HG03066 (cell line): Measurements from ENCODE around the gene ETNPPL.

Experiments used
- ATAC-seq: cut with Tn5 transposase; IDR thresholded peaks from one replicate; pipeline ENCODE4 v1.9.1; 2021; ENCODE audit warnings: low read depth; ENCODE audit not compliant: unreplicated experiment

The ETNPPL gene

DNA sequence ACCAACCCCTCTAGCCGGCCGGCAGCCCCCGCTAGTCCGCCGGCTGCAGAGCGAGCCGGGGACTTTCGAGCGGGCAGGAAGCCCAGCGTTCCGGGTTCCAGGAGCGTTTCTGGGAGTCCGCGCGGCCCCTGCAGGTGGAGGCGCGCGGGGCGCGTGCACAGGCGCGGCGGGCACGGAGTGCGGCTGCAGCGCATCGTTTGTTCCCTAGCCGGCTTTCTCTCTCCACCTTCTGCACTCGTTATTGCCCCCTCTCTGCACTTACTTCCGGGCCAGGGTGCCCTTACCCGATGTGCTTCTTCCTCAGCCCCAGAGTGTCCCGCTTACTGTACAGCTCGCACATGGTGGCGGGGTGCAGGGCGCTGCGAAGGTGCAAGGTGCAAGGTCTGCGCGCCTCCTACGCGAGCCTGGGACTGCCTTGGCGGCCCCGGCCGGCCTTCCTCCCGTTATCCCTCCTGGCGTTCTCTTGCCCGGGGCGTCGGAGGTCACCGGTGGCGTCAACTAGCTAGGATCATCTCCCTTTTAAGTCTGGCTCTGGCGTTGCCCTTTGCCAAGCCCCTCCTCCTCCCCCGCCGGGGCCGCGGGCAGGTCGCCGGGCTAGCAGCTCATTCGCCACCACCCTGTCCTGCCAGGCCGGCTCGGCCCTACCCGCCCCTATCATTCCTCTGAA lies at the start of gene ETNPPL:
Gene ETNPPL, minus strand, starts transcription at position 495 of the 667 bp plus-strand sequence. Its CDS starts 155 bp downstream, at position 340.
- ATAC-seq = no peak

- no peak for ATAC-seq
Observed at GRCh38 chr4:108811486-108811885, 48.6 kb upstream of the ETNPPL start.

DNA sequence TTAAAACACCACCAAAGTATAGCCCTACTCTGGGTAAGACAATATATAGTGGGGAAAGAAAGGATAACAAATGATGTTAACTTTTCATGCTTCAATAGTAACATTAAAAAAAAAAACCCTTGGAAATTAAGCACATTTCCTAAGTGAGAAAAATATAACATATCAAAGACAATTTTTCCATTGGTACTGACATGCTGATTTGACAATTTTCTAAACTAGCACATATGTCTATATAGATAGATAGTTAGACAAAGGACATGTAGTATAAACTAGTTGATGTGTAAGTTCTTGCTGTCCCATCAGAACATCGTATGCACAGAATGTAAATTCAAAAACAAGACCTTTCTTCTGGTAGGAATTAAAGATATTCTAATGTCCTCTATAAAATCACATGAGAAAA lies 47.2 kb upstream of the ETNPPL start:
- no peak for ATAC-seq

GRCh38 chr4:108804648-108805273 lies 41.9 kb upstream of the ETNPPL start:
- ATAC-seq = no peak

DNA sequence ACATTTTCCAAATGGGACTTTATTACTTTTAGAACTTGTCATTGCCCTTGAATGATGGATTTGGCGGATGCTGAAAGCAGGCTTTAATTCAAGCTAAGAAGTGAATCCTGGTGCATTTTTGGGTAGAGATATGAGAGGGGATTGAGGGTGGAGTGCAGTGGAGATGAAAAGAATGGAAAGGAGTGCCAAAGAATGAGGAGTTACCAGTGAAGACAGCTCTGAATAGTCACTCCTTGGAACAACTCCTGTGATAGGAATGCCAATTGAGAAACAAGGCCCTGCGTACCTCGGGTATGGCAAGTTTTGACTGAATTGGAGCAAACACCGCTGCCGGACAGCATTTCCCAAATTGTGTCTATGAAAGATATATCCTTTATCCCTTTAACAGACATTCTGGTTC lies 36.5 kb upstream of the ETNPPL start:
- no peak for ATAC-seq

- no peak for ATAC-seq
Observed at GRCh38 chr4:108796173-108796572, 33.3 kb upstream of the ETNPPL start.

GRCh38 chr4:108795733-108796132 lies 32.9 kb upstream of the ETNPPL start:
- no peak for ATAC-seq

DNA sequence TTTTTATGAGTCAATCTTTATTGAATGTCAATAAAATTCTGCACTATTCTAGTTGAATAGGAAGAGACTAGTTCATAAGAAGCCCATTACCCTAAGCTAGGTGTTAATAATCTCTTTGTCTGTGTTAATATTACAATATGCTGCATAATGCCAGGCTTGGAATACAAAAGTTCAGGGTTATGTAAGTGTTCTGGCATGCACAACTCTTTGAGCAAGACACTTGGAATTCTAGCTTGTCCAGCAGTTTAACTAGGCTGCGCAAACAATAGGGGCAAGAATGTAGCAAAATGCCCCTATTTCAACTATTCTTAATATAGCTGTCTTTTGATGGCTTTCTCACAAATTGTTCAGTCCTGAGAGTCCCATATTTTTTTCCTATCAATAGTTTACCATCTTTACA lies 31.3 kb upstream of the ETNPPL start:
- no peak for ATAC-seq

- no peak for ATAC-seq
Observed at GRCh38 chr4:108793415-108793814, 30.6 kb upstream of the ETNPPL start.

DNA sequence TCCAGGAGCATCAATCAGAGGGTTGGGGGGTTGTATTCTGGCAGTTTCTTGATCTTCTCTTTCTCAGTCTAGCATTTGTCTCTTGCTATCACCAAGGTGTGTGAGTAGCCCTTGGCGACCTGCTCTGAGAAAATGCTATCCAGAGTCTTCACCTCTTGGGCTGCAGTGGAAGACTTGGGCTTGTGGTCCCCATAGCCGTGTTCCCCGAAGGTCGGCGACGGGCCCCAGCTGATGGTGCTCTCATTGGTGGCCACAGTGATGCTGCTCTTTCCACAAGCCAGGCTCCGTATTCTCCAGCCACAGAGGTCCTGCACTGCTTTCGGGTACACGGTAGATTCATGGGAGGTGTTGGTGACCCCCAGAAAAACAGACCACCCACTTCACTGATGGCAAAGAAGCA lies 25.9 kb upstream of the ETNPPL start:
- no peak for ATAC-seq

DNA sequence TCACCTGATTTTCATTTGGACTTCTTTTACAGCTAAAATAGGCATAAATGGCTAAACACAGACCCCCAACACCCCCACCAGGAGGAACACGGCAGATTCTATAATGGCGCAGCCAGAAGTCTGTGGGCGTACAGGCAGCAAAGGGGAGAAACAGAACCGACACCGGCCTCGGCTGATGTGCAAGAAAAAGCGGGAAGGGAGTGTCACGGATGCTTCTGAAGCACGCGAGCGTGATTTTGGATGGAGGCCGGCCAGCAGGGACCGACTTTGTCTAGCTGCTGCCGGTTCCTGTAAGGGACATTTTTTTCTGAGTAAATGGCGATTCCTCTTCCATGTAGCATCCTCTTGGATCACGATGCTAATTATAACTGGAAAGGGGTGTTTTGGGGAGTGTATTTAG lies 24.9 kb upstream of the ETNPPL start:
- ATAC-seq = no peak

DNA sequence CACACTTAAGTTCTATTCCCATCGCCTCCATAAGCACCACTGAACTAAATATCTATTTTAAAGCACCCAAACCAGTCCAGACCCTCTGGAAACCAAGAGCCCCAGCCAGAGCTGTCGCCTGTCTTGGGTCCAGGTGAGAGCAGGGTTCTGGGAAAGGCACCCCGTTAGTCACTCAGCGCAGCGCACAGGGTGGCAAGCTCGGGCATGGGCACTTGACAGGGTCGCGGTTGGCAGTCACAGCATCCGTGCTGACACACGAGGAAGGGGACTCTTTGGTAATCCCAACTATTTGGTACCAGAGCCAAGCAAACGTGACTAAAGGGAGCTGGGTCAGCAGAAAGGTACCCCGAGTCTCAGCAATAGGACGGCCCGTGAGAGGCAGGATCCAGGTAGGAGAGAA lies 24.3 kb upstream of the ETNPPL start:
- no peak for ATAC-seq

GRCh38 chr4:108786351-108786750 lies 23.5 kb upstream of the ETNPPL start:
- ATAC-seq = no peak

GRCh38 chr4:108783665-108784463 lies 21.0 kb upstream of the ETNPPL start:
- ATAC-seq = no peak

DNA sequence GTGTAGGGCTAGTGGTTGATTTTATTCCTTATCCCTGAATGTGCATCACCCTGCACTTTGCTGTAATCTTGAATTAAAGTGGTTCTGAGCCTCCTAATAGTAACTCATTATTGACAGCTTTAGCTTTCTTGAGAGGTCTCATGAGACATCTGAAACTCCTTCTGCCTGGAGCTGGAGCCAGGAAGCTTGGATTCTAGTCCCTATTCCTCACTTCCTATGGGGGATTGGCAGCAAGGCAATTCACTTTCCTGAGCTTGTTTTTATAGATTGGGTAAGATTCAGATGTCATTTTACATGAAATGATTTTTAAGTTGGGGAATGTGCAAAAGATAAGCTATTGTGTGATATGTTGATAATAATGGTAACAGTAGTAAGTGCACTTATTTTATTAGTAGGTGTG lies 17.1 kb upstream of the ETNPPL start:
- ATAC-seq = no peak

GRCh38 chr4:108777388-108777787 lies 14.5 kb upstream of the ETNPPL start:
- no peak for ATAC-seq

- ATAC-seq = no peak
Observed at GRCh38 chr4:108775921-108776320, 13.1 kb upstream of the ETNPPL start.

- ATAC-seq = no peak
Observed at GRCh38 chr4:108774809-108775530, 12.1 kb upstream of the ETNPPL start.

DNA sequence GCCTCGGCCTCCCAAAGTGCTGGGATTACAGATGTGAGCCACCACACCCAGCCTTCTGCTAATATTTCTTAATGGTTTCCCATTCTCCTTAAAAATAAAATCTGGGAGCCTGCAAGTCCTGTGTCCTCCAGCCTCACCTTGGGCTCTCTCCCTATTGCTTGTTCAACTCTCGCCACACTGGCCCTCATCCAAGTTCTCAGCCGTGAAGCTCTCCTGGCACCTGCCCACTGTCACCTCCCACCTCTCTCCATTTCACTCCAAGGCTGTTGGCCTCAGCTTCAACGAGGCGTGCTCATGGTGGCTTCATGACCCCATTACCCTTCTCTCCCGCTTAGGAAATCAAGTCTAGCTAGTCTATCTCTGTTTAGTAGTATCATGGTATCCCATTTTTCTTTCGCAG lies 9.5 kb upstream of the ETNPPL start:
- ATAC-seq = no peak

GRCh38 chr4:108766058-108766457 lies 3.2 kb upstream of the ETNPPL start:
- no peak for ATAC-seq

- no peak for ATAC-seq
Observed at GRCh38 chr4:108763986-108764385, 1.1 kb upstream of the ETNPPL start.
